HG03108 (cell line): ENCODE results near the gene EPM2AIP1.
"Not testable (repeated sequence)": the region's sequence is repeated elsewhere in the genome, so short reads cannot be mapped to it uniquely, and the experiment has no call there.

Experiments used
- ATAC-seq: cut with Tn5 transposase; IDR thresholded peaks from one replicate; pipeline ENCODE4 v1.9.1; 2021; ENCODE audit warnings: moderate library complexity; ENCODE audit not compliant: unreplicated experiment

EPM2AIP1 gene

GRCh38 chr3:36993326-36994283 is 674 bp upstream of the EPM2AIP1 start, which contains the start of gene MLH1:
MLH1 (plus strand) TSS chr3:36993518; CDS start chr3:36993548, 30 bp downstream.
- peak; percentile 92 for ATAC-seq

GRCh38 chr3:36991923-36992805 is 767 bp downstream of the EPM2AIP1 start:
- no peak for ATAC-seq

GRCh38 chr3:36991147-36991546 is 1.8 kb downstream of the EPM2AIP1 start:
- no peak for ATAC-seq

- ATAC-seq, result no peak
Observed at GRCh38 chr3:36989568-36989967, 3.4 kb downstream of the EPM2AIP1 start.

GRCh38 chr3:36989005-36989404 is 3.9 kb downstream of the EPM2AIP1 start:
- no peak for ATAC-seq

- ATAC-seq, result no peak
Observed at GRCh38 chr3:36988356-36988755, 4.6 kb downstream of the EPM2AIP1 start.

GRCh38 chr3:36981006-36981405 is 11.9 kb downstream of the EPM2AIP1 start:
- no peak for ATAC-seq

GRCh38 chr3:36973139-36973538 is 19.8 kb downstream of the EPM2AIP1 start:
- no peak for ATAC-seq

- ATAC-seq, result no peak
Observed at GRCh38 chr3:36972163-36972562, 20.8 kb downstream of the EPM2AIP1 start.

GRCh38 chr3:36969540-36970432 is 23.1 kb downstream of the EPM2AIP1 start:
- peak; percentile 99 for ATAC-seq

- ATAC-seq, result no peak
Observed at GRCh38 chr3:36969085-36969484, 23.8 kb downstream of the EPM2AIP1 start.

GRCh38 chr3:36965440-36965839 is 27.5 kb downstream of the EPM2AIP1 start:
- no peak for ATAC-seq

- ATAC-seq, result no peak
Observed at GRCh38 chr3:36964817-36965216, 28.1 kb downstream of the EPM2AIP1 start.

GRCh38 chr3:36964331-36964730 is 28.6 kb downstream of the EPM2AIP1 start:
- no peak for ATAC-seq

- not testable (repeated sequence) for ATAC-seq
Observed at GRCh38 chr3:36963008-36963407, 29.9 kb downstream of the EPM2AIP1 start.

- no peak for ATAC-seq
Observed at GRCh38 chr3:36960502-36960901, 32.4 kb downstream of the EPM2AIP1 start.

- ATAC-seq, result no peak
Observed at GRCh38 chr3:36959821-36960220, 33.1 kb downstream of the EPM2AIP1 start.

- no peak for ATAC-seq
Observed at GRCh38 chr3:36957862-36958686, 34.9 kb downstream of the EPM2AIP1 start.

GRCh38 chr3:36957063-36957462 is 35.9 kb downstream of the EPM2AIP1 start:
- ATAC-seq, result no peak

GRCh38 chr3:36956155-36956554 is 36.8 kb downstream of the EPM2AIP1 start:
- ATAC-seq, result no peak
